OCI-LY7 (cell line): Measurements from ENCODE around the gene GHDC. TPM values are rescaled to one million over a fixed set of nuclear protein-coding genes. Genes with fewer than 3 reads are reported as not detected.
A peak's percentile ranks its signal among the peaks of the same experiment; 100 is the strongest.

Experiments
- BruUV-seq: library from RNA; stranded (reverse); fragments of 400-500 nt; replicated peaks from 2 replicates; lab custom pipeline; 2021; lab: Mats Ljungman, UMichigan
- CTCF ChIA-PET: fragments of 300-600 bp; sonication (Branson Sonifier 250); formaldehyde crosslinking; loops from one replicate; lab custom pipeline; 2022; ENCODE audit warnings: antibody characterized with exemption; ENCODE audit not compliant: unreplicated experiment; lab: Charles Lee
- POLR2A ChIA-PET: fragments of 300-600 bp; sonication (Branson Sonifier 250); formaldehyde crosslinking; loops from one replicate; lab custom pipeline; 2022; ENCODE audit warnings: antibody characterized with exemption; lab: Charles Lee
- DNase-seq: peaks from one replicate; pipeline ENCODE4 v3.0.0-alpha.2; 2015; ENCODE audit warnings: low spot score
- H2AFZ ChIP-seq: fragments of 200-600 bp; sonication (generic), shearing (Covaris generic); 2 replicates; pipeline ENCODE4 v1.6.1; 2014; ENCODE audit warnings: mild to moderate bottlenecking, antibody characterized with exemption, low read length, moderate library complexity
- H3K27ac ChIP-seq: fragments of 200-600 bp; sonication (generic); 2 replicates; pipeline ENCODE4 v1.5.1; 2014; ENCODE audit warnings: mixed run types, low read depth, mild to moderate bottlenecking, moderate library complexity, low read length, inconsistent platforms; ENCODE audit not compliant: poor library complexity, severe bottlenecking
- H3K36me3 ChIP-seq: fragments of 200-600 bp; sonication (generic); 2 replicates; pipeline ENCODE4 v1.6.1; 2014; ENCODE audit warnings: mild to moderate bottlenecking, antibody characterized with exemption, low read length, moderate library complexity, mixed read lengths; ENCODE audit not compliant: insufficient read depth
- H3K4me1 ChIP-seq: fragments of 200-600 bp; sonication (generic); 2 replicates; pipeline ENCODE4 v1.5.1; 2014; ENCODE audit warnings: mild to moderate bottlenecking, low read length; ENCODE audit not compliant: insufficient read depth, poor library complexity, severe bottlenecking
- H3K4me2 ChIP-seq: fragments of 200-600 bp; sonication (generic); 2 replicates; pipeline ENCODE4 v1.6.1; 2014; ENCODE audit warnings: mild to moderate bottlenecking, low read length
- H3K4me3 ChIP-seq: fragments of 200-600 bp; sonication (generic); 2 replicates; pipeline ENCODE4 v1.5.1; 2014; ENCODE audit warnings: mild to moderate bottlenecking, low read depth, low read length; ENCODE audit not compliant: poor library complexity, severe bottlenecking
- H3K79me2 ChIP-seq: fragments of 200-600 bp; sonication (generic); 2 replicates; pipeline ENCODE4 v1.6.1; 2016; ENCODE audit warnings: low read depth, mild to moderate bottlenecking, low read length, moderate library complexity, mixed read lengths; ENCODE audit not compliant: insufficient read depth
- H3K9me2 ChIP-seq: fragments of 200-600 bp; sonication (generic); 2 replicates; pipeline ENCODE4 v1.6.1; 2016; ENCODE audit warnings: mild to moderate bottlenecking, low read length, mixed read lengths; ENCODE audit not compliant: insufficient read depth
- H3K9me3 ChIP-seq: fragments of 200-600 bp; sonication (generic); 2 replicates; pipeline ENCODE4 v1.6.1; 2014; ENCODE audit warnings: mild to moderate bottlenecking, mixed run types, low read length, mixed read lengths
- H4K20me1 ChIP-seq: fragments of 200-600 bp; sonication (generic); 2 replicates; pipeline ENCODE4 v1.6.1; 2014; ENCODE audit warnings: mild to moderate bottlenecking, antibody characterized with exemption, low read length, moderate library complexity, mixed read lengths; ENCODE audit not compliant: insufficient read depth
- EZH2phosphoT487 ChIP-seq: fragments of 200-600 bp; sonication (generic); IDR thresholded peaks from 2 replicates; pipeline ENCODE4 v1.6.1; 2018; ENCODE audit warnings: low read depth, borderline replicate concordance, mild to moderate bottlenecking, mixed run types, antibody characterized with exemption, low read length, moderate library complexity, mixed read lengths
- intact Hi-C: fragments of 100-400 bp; cut with micrococcal nuclease; formaldehyde crosslinking; loops from one replicate; pipeline ENCODE4 v1.10.0; 2022; ENCODE audit not compliant: unreplicated experiment
- total RNA-seq, 2 experiments: library from RNA; depleted of rRNA in 1 of 2; stranded (reverse); fragments of >200 nt in 1 of 2; shearing (Covaris generic) in 1 of 2; gene quantifications; 2 replicates each; pipeline ENCODE4 v1.2.3, GENCODE V29; 2014 to 2022
- TF ChIP-seq, protein P1 (sequence below): fragments of 200-600 bp; sonication (generic); conservative IDR thresholded peaks from 2 replicates; pipeline ENCODE4 v1.5.1; 2014; ENCODE audit warnings: mild to moderate bottlenecking, antibody characterized with exemption, low read length, moderate library complexity, mixed read lengths

Gene GHDC
- total RNA-seq, 2 experiments from 2014 or later: 30.0 to 33.2 TPM

- intact Hi-C loops: loop anchor here (1.0 to 10.0 kb wide), 4 partner anchors 50 to 223 kb away; no protein-coding TSS in a partner anchor
- Histone ChIP-seq H2AFZ (0 out of 2 replicates have a peak overlapping the region, but pooled peaks have one; percentile 2), H4K20me1 (no peaks in the 10 kb centered on the region), H3K9me3 (no peaks in the 10 kb centered on the region), H3K36me3 (no peaks in the 10 kb centered on the region), H3K27ac (no peak overlapping the region), H3K4me3 (no peak overlapping the region), H3K9me2 (no peaks in the 10 kb centered on the region), H3K4me2 (peak overlapping the region; percentile 63; the same call in 1 of the 2 replicates), H3K4me1 (peaks cover 27% of the 10 kb centered on the region), H3K79me2 (no peaks in the 10 kb centered on the region)
- POLR2A ChIA-PET: interaction anchor here (0.5 to 0.7 kb wide), 2 partner anchors 28 to 265 kb away, joined by 3 to 5 read pairs; no protein-coding TSS in a partner anchor
- DNase-seq: no peak
- no peak for TF ChIP-seq EZH2phosphoT487
- TF ChIP-seq, protein P1, sequence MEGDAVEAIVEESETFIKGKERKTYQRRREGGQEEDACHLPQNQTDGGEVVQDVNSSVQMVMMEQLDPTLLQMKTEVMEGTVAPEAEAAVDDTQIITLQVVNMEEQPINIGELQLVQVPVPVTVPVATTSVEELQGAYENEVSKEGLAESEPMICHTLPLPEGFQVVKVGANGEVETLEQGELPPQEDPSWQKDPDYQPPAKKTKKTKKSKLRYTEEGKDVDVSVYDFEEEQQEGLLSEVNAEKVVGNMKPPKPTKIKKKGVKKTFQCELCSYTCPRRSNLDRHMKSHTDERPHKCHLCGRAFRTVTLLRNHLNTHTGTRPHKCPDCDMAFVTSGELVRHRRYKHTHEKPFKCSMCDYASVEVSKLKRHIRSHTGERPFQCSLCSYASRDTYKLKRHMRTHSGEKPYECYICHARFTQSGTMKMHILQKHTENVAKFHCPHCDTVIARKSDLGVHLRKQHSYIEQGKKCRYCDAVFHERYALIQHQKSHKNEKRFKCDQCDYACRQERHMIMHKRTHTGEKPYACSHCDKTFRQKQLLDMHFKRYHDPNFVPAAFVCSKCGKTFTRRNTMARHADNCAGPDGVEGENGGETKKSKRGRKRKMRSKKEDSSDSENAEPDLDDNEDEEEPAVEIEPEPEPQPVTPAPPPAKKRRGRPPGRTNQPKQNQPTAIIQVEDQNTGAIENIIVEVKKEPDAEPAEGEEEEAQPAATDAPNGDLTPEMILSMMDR: no peak
- BruUV-seq: no TSS peak
- CTCF ChIA-PET: interaction anchor here (1.1 kb wide), 1 partner anchor 70 kb away, joined by 3 read pairs; the partner anchor contains the start of gene DHX58
These were observed 12.5 kb downstream of the GHDC start for GRCh38 chr17:42181851-42182207.

DNA sequence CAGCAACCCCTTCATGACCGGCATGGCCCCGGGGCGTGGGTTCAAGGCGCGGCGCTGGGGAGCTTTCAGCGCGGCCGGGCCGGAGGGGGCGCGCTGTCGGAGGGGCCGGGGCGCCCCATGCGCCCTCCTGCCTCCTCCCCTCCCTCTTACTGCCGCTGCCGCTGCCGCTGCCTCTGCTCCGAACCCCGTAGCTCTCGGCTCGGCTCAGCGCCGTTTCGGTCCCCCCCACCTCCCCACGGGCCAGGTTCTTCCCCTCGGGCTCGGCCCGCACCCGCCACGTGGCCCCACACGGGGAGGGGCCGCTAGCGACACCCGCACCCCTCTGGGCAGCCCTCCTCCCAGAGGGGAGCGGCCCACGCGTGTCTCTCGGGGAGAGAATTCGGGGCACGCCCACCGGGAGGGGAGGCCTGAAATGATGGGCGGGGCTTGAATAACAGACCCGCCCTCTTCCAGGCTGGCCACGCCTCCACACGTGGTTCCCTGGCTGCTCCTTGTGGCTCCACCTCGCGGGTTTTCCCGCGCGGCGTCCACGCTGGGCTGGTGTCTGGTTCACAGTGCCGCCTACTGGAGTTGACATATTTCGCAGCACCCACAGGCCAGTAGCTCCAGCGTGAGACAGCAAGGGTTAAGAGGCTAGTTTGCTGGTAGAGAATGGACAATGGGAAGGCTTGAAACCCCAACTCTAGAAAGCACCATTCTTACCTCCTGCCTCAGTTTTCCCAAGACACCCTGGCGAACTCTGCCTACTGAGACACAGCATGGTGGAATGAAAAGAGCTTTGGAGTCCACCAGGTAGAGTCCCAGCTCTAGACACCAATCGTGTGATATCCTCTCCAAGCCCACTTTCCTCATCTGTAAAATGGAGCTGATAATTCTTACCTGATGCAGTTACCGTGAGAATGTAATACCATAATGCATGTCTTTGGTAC, 13.1 kb downstream of the GHDC start, which contains the start of gene KCNH4:
Gene KCNH4, minus strand, starts transcription at position 221 of the 929 bp plus-strand sequence. Its CDS starts 197 bp downstream, at position 24.
- intact Hi-C loops: loop anchor here (1.0 to 10.0 kb wide), 4 partner anchors 49 to 224 kb away; no protein-coding TSS in a partner anchor
- H4K20me1 ChIP-seq: no peaks in the 10 kb centered on the region
- no peaks in the 10 kb centered on the region for H3K79me2 ChIP-seq
- 0 out of 2 replicates have a peak within 1 kb of the TSS, but pooled peaks have one; percentile 2 for H2AFZ ChIP-seq
- no TSS peak for BruUV-seq
- TF ChIP-seq, protein P1: peak; percentile 82
- TF ChIP-seq EZH2phosphoT487: no peak
- H3K36me3 ChIP-seq: no peaks in the 10 kb centered on the region
- H3K27ac ChIP-seq: no peak within 1 kb of the TSS
- ChIA-PET CTCF (interaction anchor here (1.1 kb wide), 1 partner anchor 69 kb away, joined by 3 read pairs; the partner anchor contains the start of gene DHX58), POLR2A (interaction anchor here (0.5 to 0.7 kb wide), 2 partner anchors 27 to 264 kb away, joined by 3 to 5 read pairs; no protein-coding TSS in a partner anchor)
- H3K9me3 ChIP-seq: no peaks in the 10 kb centered on the region
- H3K9me2 ChIP-seq: no peaks in the 10 kb centered on the region
- H3K4me2 ChIP-seq: peak within 1 kb of the TSS; percentile 63
- peak within 1 kb of the TSS; percentile 53 for H3K4me3 ChIP-seq
- DNase-seq: peak; percentile 83
- H3K4me1 ChIP-seq: peaks cover 27% of the 10 kb centered on the region
